ENCODE measurements around the gene FRAS1.

DNA sequence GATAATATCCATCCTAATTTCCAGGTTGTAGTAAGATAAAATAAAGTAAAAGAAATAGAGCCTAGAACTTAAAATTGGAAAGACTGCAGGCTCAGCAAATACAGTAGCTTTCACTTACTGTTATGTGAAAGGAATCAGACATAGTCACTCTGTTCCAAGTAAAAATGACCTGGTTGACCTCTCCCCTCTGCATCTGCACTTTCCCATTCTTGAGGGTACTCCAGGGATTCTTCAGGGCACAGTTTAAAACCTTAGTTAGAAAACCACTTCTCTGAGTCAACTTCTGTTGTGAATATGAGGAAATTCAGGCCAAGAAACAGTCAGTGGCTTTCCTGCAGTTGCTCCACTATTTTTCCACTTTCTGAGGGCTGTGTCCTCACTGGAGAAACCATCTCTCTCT lies 42.9 kb downstream of the FRAS1 start:
- TF ChIP-seq SP2 (IDR thresholded peaks at IDR 0.05; ENCODE audit: low read length) (no peak), YY1 (IDR thresholded peaks at IDR 0.05; ENCODE audit: low read depth, low read length) (no peak)
- TF ChIP-seq, protein P1, sequence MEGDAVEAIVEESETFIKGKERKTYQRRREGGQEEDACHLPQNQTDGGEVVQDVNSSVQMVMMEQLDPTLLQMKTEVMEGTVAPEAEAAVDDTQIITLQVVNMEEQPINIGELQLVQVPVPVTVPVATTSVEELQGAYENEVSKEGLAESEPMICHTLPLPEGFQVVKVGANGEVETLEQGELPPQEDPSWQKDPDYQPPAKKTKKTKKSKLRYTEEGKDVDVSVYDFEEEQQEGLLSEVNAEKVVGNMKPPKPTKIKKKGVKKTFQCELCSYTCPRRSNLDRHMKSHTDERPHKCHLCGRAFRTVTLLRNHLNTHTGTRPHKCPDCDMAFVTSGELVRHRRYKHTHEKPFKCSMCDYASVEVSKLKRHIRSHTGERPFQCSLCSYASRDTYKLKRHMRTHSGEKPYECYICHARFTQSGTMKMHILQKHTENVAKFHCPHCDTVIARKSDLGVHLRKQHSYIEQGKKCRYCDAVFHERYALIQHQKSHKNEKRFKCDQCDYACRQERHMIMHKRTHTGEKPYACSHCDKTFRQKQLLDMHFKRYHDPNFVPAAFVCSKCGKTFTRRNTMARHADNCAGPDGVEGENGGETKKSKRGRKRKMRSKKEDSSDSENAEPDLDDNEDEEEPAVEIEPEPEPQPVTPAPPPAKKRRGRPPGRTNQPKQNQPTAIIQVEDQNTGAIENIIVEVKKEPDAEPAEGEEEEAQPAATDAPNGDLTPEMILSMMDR (IDR thresholded peaks at IDR 0.05; ENCODE audit: control extremely low read depth in 1 of 3, insufficient read depth in 1 of 3, low read depth in 1 of 3, low read length in 3 of 3) = no peak
- TF ChIP-seq, protein P2, sequence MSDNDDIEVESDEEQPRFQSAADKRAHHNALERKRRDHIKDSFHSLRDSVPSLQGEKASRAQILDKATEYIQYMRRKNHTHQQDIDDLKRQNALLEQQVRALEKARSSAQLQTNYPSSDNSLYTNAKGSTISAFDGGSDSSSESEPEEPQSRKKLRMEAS (IDR thresholded peaks at IDR 0.05) = no peak

Data from H1 (cell line).